RWPE2 (cell line): ENCODE measurements around the gene SLC44A1.

Experiments
- ATAC-seq: fragments of 200-7000 bp; cut with Tn5 transposase; 3 replicates; pipeline ENCODE4 v1.9.1; 2021; ENCODE audit warnings: low read depth
- DNase-seq: peaks from one replicate; pipeline ENCODE4 v3.0.0-alpha.2; 2020; ENCODE audit warnings: low spot score
- H3K27ac ChIP-seq: fragments of 450-650 bp; 2 replicates; pipeline ENCODE4 v1.5.1; 2017; ENCODE audit warnings: mild to moderate bottlenecking; ENCODE audit not compliant: poor library complexity, severe bottlenecking
- H3K27me3 ChIP-seq: fragments of 250-450 bp; sonication (Bioruptor Pico); 2 replicates; pipeline ENCODE4 v1.5.1; 2021; ENCODE audit warnings: mild to moderate bottlenecking, moderate library complexity; ENCODE audit not compliant: insufficient read depth, poor library complexity, severe bottlenecking
- H3K36me3 ChIP-seq: fragments of 250-450 bp; sonication (Bioruptor Pico); 2 replicates; pipeline ENCODE4 v1.5.1; 2020; ENCODE audit warnings: low read depth, mild to moderate bottlenecking, moderate library complexity
- H3K4me1 ChIP-seq: fragments of 250-450 bp; sonication (Bioruptor Pico); 2 replicates; pipeline ENCODE4 v1.5.1; 2021; ENCODE audit warnings: mild to moderate bottlenecking, moderate library complexity; ENCODE audit not compliant: insufficient read depth, poor library complexity, severe bottlenecking
- H3K4me3 ChIP-seq: fragments of 250-450 bp; sonication (Bioruptor Pico); 2 replicates; pipeline ENCODE4 v1.5.1; 2021; ENCODE audit warnings: mild to moderate bottlenecking, moderate library complexity; ENCODE audit not compliant: severe bottlenecking
- H3K9me3 ChIP-seq: fragments of 250-450 bp; sonication (Bioruptor Pico); 2 replicates; pipeline ENCODE4 v1.5.1; 2021; ENCODE audit warnings: mild to moderate bottlenecking, moderate library complexity; ENCODE audit not compliant: severe bottlenecking
- CTCF ChIP-seq: fragments of 450-650 bp; IDR thresholded peaks from one replicate; pipeline ENCODE4 v1.5.1; 2017; ENCODE audit warnings: mild to moderate bottlenecking, moderate library complexity; ENCODE audit not compliant: poor library complexity, severe bottlenecking

SLC44A1 gene

GRCh38 chr9:105363837-105364236, 119.4 kb downstream of the SLC44A1 start:
- no peak for DNase-seq
- Histone ChIP-seq H3K27ac (no peak overlapping the region), H3K4me3 (no peak overlapping the region), H3K4me1 (no peaks in the 10 kb centered on the region), H3K36me3 (peaks cover 17% of the 10 kb centered on the region), H3K9me3 (no peaks in the 10 kb centered on the region), H3K27me3 (no peaks in the 10 kb centered on the region)
- no peak for ATAC-seq
- TF ChIP-seq CTCF, result no peak

DNA sequence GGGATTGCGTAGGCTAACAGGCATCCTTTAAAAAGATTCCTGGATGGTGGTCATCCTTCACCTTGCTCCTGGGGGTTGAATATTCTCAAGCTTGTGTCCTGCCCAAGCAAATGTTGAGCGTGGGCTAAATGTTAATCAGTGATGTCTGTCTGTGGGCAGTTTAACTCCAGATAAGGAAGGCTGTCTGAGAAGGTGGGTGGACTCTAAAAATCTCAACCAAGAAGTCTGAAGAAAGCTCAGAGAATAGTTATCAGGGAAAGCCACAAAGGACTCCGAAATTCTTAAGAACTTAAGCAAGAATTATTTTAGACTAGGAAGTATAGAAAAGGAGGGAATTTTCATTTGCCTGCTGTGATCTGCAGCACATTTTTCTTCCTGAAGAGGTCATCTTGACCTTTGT, 125.5 kb downstream of the SLC44A1 start:
- no peak for DNase-seq
- no peaks in the 10 kb centered on the region for H3K9me3 ChIP-seq
- no peaks in the 10 kb centered on the region for H3K27me3 ChIP-seq
- no peak for ATAC-seq
- H3K4me1 ChIP-seq, result no peaks in the 10 kb centered on the region
- no peak overlapping the region for H3K27ac ChIP-seq
- TF ChIP-seq CTCF, result no peak
- peaks cover 25% of the 10 kb centered on the region for H3K36me3 ChIP-seq
- H3K4me3 ChIP-seq, result no peak overlapping the region

GRCh38 chr9:105373723-105374122, 129.3 kb downstream of the SLC44A1 start:
- Histone ChIP-seq H3K9me3 (no peaks in the 10 kb centered on the region), H3K27me3 (no peaks in the 10 kb centered on the region), H3K4me3 (no peak overlapping the region), H3K4me1 (no peaks in the 10 kb centered on the region), H3K36me3 (peaks cover 21% of the 10 kb centered on the region), H3K27ac (no peak overlapping the region)
- DNase-seq (no peak), ATAC-seq (no peak; the same call in 2 of the 3 replicates)
- no peak for TF ChIP-seq CTCF

- no peak for TF ChIP-seq CTCF
- H3K36me3 ChIP-seq, result peaks cover 21% of the 10 kb centered on the region
- no peaks in the 10 kb centered on the region for H3K27me3 ChIP-seq
- no peak overlapping the region for H3K27ac ChIP-seq
- ATAC-seq (no peak), DNase-seq (no peak)
- H3K4me3 ChIP-seq, result no peak overlapping the region
- H3K9me3 ChIP-seq, result no peaks in the 10 kb centered on the region
- no peaks in the 10 kb centered on the region for H3K4me1 ChIP-seq
Observed at GRCh38 chr9:105375323-105375722, 130.9 kb downstream of the SLC44A1 start.

GRCh38 chr9:105376893-105377292, 132.4 kb downstream of the SLC44A1 start:
- no peaks in the 10 kb centered on the region for H3K4me1 ChIP-seq
- no peaks in the 10 kb centered on the region for H3K27me3 ChIP-seq
- no peaks in the 10 kb centered on the region for H3K9me3 ChIP-seq
- H3K4me3 ChIP-seq, result no peak overlapping the region
- no peak overlapping the region for H3K27ac ChIP-seq
- ATAC-seq, result no peak
- DNase-seq, result no peak
- no peak for TF ChIP-seq CTCF
- H3K36me3 ChIP-seq, result peaks cover 18% of the 10 kb centered on the region
